H9 (cell line): ENCODE measurements around the gene SFRP2. TPM values are rescaled to one million over a fixed set of nuclear protein-coding genes. Genes with fewer than 3 reads are reported as not detected.

Experiments used
- DNase-seq: peaks from one replicate; pipeline ENCODE4 v3.0.0-alpha.2; 2017
- H2AFZ ChIP-seq: one replicate; pipeline ENCODE4 v1.6.1; 2013; ENCODE audit warnings: mild to moderate bottlenecking, low read length, control low read depth, moderate library complexity
- H2AK5ac ChIP-seq: 2 replicates; pipeline ENCODE4 v1.6.1; 2013; ENCODE audit warnings: low read length, control low read depth, mixed read lengths; ENCODE audit not compliant: insufficient read length
- H2BK120ac ChIP-seq: one replicate; pipeline ENCODE4 v1.6.1; 2013; ENCODE audit warnings: low read depth, mild to moderate bottlenecking, low read length, control low read depth, inconsistent platforms; ENCODE audit not compliant: poor library complexity, severe bottlenecking
- H2BK12ac ChIP-seq: 2 replicates; pipeline ENCODE4 v1.6.1; 2013; ENCODE audit warnings: low read length, control low read depth, mixed read lengths, low read depth; ENCODE audit not compliant: insufficient read length
- H2BK15ac ChIP-seq: 2 replicates; pipeline ENCODE4 v1.6.1; 2013; ENCODE audit warnings: low read depth, low read length, control low read depth
- H2BK20ac ChIP-seq: one replicate; pipeline ENCODE4 v1.6.1; 2013; ENCODE audit warnings: low read depth, mild to moderate bottlenecking, low read length, control low read depth, inconsistent platforms; ENCODE audit not compliant: poor library complexity, severe bottlenecking
- H2BK5ac ChIP-seq: 2 replicates; pipeline ENCODE4 v1.6.1; 2013; ENCODE audit warnings: low read length, control low read depth, mixed read lengths; ENCODE audit not compliant: insufficient read length
- H3K14ac ChIP-seq: 2 replicates; pipeline ENCODE4 v1.6.1; 2013; ENCODE audit warnings: low read length, control low read depth; ENCODE audit not compliant: insufficient read depth
- H3K18ac ChIP-seq: 2 replicates; pipeline ENCODE4 v1.6.1; 2013; ENCODE audit warnings: low read depth, mild to moderate bottlenecking, mixed read lengths, low read length, control low read depth; ENCODE audit not compliant: insufficient read length
- H3K23ac ChIP-seq: 2 replicates; pipeline ENCODE4 v1.6.1; 2013; ENCODE audit warnings: low read length, control low read depth, mixed read lengths, low read depth; ENCODE audit not compliant: insufficient read length
- H3K23me2 ChIP-seq: 2 replicates; pipeline ENCODE4 v1.6.1; 2013; ENCODE audit warnings: low read depth, mild to moderate bottlenecking, mixed read lengths, low read length, control low read depth; ENCODE audit not compliant: insufficient read length, poor library complexity, severe bottlenecking
- H3K27ac ChIP-seq: 2 replicates; pipeline ENCODE4 v1.5.1; 2013; ENCODE audit warnings: low read length, control low read depth, mixed read lengths, low read depth; ENCODE audit not compliant: insufficient read length
- H3K27me3 ChIP-seq: 2 replicates; pipeline ENCODE4 v1.6.1; 2013; ENCODE audit warnings: low read length, control low read depth, inconsistent platforms; ENCODE audit not compliant: insufficient read depth
- H3K4ac ChIP-seq: 2 replicates; pipeline ENCODE4 v1.6.1; 2013; ENCODE audit warnings: low read depth, mild to moderate bottlenecking, control low read depth, inconsistent platforms, low read length, moderate library complexity
- H3K4me1 ChIP-seq: 2 replicates; pipeline ENCODE4 v1.6.1; 2013; ENCODE audit warnings: low read length, control low read depth, inconsistent platforms; ENCODE audit not compliant: insufficient read depth
- H3K4me2 ChIP-seq: 2 replicates; pipeline ENCODE4 v1.6.1; 2013; ENCODE audit warnings: low read length, control low read depth, mixed read lengths; ENCODE audit not compliant: insufficient read length, insufficient read depth
- H3K56ac ChIP-seq: 2 replicates; pipeline ENCODE4 v1.6.1; 2013; ENCODE audit warnings: low read depth, mild to moderate bottlenecking, mixed read lengths, low read length, control low read depth; ENCODE audit not compliant: insufficient read length
- H3K79me1 ChIP-seq: 2 replicates; pipeline ENCODE4 v1.6.1; 2013; ENCODE audit warnings: low read depth, mild to moderate bottlenecking, moderate library complexity, low read length, control low read depth, inconsistent platforms; ENCODE audit not compliant: insufficient read depth, poor library complexity, severe bottlenecking
- H3K79me2 ChIP-seq: 2 replicates; pipeline ENCODE4 v1.6.1; 2013; ENCODE audit warnings: low read length, control low read depth, inconsistent platforms; ENCODE audit not compliant: insufficient read depth
- H3K9ac ChIP-seq: 2 replicates; pipeline ENCODE4 v1.6.1; 2013; ENCODE audit warnings: low read length, control low read depth, mixed read lengths; ENCODE audit not compliant: insufficient read length; ENCODE audit errors: extremely low read depth
- H3K9me3 ChIP-seq: one replicate; pipeline ENCODE4 v1.6.1; 2013; ENCODE audit warnings: low read depth, low read length, inconsistent platforms; ENCODE audit not compliant: control insufficient read depth
- H3T11ph ChIP-seq: one replicate; pipeline ENCODE4 v1.6.1; 2013; ENCODE audit warnings: mild to moderate bottlenecking, low read length, control low read depth, inconsistent platforms
- H4K20me1 ChIP-seq: one replicate; pipeline ENCODE4 v1.6.1; 2013; ENCODE audit not compliant: control insufficient read depth, insufficient read length, insufficient read depth
- H4K5ac ChIP-seq: 2 replicates; pipeline ENCODE4 v1.6.1; 2013; ENCODE audit warnings: low read depth, mild to moderate bottlenecking, mixed read lengths, low read length, control low read depth; ENCODE audit not compliant: insufficient read length
- H4K8ac ChIP-seq: replicated peaks from 2 replicates; pipeline ENCODE4 v1.6.1; 2013; ENCODE audit warnings: low read length, control low read depth, mixed read lengths, low read depth; ENCODE audit not compliant: insufficient read length
- H4K91ac ChIP-seq: 2 replicates; pipeline ENCODE4 v1.6.1; 2013; ENCODE audit warnings: low read depth, mild to moderate bottlenecking, moderate library complexity, mixed read lengths, low read length, control low read depth; ENCODE audit not compliant: insufficient read length
- H3K27ac Mint-ChIP-seq, 3 experiments: 2 replicates in 2 of 3; 3 replicates in 1 of 3; pipeline ENCODE4 v1.8.0; 2020 to 2021; ENCODE audit warnings: mixed read lengths in 3 of 3, mild to moderate bottlenecking in 1 of 3, moderate library complexity in 1 of 3
- H3K27me3 Mint-ChIP-seq: 2 replicates; pipeline ENCODE4 v1.8.0; 2021; ENCODE audit warnings: low read depth, mild to moderate bottlenecking, moderate library complexity, mixed read lengths
- H3K36me3 Mint-ChIP-seq, 3 experiments: 2 replicates in 2 of 3; 3 replicates in 1 of 3; pipeline ENCODE4 v1.8.0; 2020 to 2021; ENCODE audit warnings: low read depth in 3 of 3, mixed read lengths in 3 of 3; ENCODE audit not compliant: insufficient read depth in 1 of 3
- H3K4me1 Mint-ChIP-seq, 2 experiments: 2 replicates each; pipeline ENCODE4 v1.8.0; 2020; ENCODE audit warnings: mixed read lengths in 2 of 2
- H3K4me3 Mint-ChIP-seq, 2 experiments: 2 replicates in 1 of 2; 3 replicates in 1 of 2; pipeline ENCODE4 v1.8.0; 2020 to 2021; ENCODE audit warnings: mild to moderate bottlenecking in 2 of 2, mixed read lengths in 2 of 2, moderate library complexity in 1 of 2
- H3K9me3 Mint-ChIP-seq, 2 experiments: 2 replicates in 1 of 2; 3 replicates in 1 of 2; pipeline ENCODE4 v1.8.0; 2020; ENCODE audit warnings: mild to moderate bottlenecking in 2 of 2, mixed read lengths in 2 of 2, moderate library complexity in 1 of 2
- WGBS: extraction: QIAGEN DNeasy Blood & Tissue Kit; methylation state at CpG from one replicate; pipeline ENCODE4 v1.1.7; 2013; ENCODE audit warnings: missing lambda C conversion rate, low lambda C conversion rate, mixed read lengths; ENCODE audit not compliant: insufficient read length; ENCODE audit errors: extremely low coverage; 5-methylcytosine and 5-hydroxymethylcytosine counted together
- total RNA-seq: library from RNA; stranded (reverse); gene quantifications from 2 replicates; pipeline ENCODE4 v1.2.1, GENCODE V29; 2021
- TF ChIP-seq, protein P1 (sequence below): fragments of 200-600 bp; sonication (generic); conservative IDR thresholded peaks from 3 replicates; pipeline ENCODE4 v1.8.0; 2021; ENCODE audit warnings: antibody characterized with exemption, mild to moderate bottlenecking

Gene SFRP2
- total RNA-seq, 1 experiment from 2014 or later, result 156 TPM

DNA sequence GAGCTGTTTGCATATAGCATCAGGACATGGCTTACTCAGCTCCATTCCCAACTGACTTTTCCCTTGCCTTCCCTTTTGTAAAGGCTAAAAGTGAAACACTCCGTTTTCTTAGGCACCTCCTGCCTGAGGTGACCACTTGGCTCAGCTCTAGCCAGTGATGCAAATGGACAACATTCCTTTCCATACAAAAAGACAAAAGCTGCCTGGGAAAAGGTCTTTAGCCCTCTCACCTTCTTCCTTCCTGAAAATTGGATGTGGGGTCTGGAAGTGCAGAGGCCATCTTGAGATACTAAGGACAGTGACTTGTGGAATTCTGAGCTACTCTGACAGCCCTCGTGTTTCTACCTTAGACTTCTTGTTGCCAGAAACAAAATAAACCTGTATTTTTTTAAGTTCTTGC, 27.7 kb upstream of the SFRP2 start:
- Histone ChIP-seq H3K27me3 (no peaks in the 10 kb centered on the region), H2AFZ (no peak overlapping the region), H3K79me2 (no peaks in the 10 kb centered on the region), H4K91ac (no peak overlapping the region), H2BK15ac (no peak overlapping the region), H3K4ac (no peak overlapping the region), H4K8ac (no peak overlapping the region), H3T11ph (no peak overlapping the region), H4K20me1 (no peaks in the 10 kb centered on the region), H2BK20ac (no peak overlapping the region), H3K4me1 (peaks cover 3% of the 10 kb centered on the region; the same call in 1 of the 2 replicates), H3K18ac (no peak overlapping the region), H3K56ac (no peak overlapping the region), H3K4me2 (no peak overlapping the region), H3K14ac (no peak overlapping the region), H3K79me1 (no peaks in the 10 kb centered on the region), H2BK12ac (no peak overlapping the region), H3K23me2 (no peaks in the 10 kb centered on the region), H4K5ac (no peak overlapping the region), H2AK5ac (no peak overlapping the region), H3K9ac (no peak overlapping the region), H2BK120ac (no peak overlapping the region), H3K27ac (no peak overlapping the region), H3K23ac (no peak overlapping the region), H2BK5ac (no peak overlapping the region), H3K9me3 (no peaks in the 10 kb centered on the region)
- TF ChIP-seq, protein P1, sequence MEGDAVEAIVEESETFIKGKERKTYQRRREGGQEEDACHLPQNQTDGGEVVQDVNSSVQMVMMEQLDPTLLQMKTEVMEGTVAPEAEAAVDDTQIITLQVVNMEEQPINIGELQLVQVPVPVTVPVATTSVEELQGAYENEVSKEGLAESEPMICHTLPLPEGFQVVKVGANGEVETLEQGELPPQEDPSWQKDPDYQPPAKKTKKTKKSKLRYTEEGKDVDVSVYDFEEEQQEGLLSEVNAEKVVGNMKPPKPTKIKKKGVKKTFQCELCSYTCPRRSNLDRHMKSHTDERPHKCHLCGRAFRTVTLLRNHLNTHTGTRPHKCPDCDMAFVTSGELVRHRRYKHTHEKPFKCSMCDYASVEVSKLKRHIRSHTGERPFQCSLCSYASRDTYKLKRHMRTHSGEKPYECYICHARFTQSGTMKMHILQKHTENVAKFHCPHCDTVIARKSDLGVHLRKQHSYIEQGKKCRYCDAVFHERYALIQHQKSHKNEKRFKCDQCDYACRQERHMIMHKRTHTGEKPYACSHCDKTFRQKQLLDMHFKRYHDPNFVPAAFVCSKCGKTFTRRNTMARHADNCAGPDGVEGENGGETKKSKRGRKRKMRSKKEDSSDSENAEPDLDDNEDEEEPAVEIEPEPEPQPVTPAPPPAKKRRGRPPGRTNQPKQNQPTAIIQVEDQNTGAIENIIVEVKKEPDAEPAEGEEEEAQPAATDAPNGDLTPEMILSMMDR, result no peak
- H3K27me3 Mint-ChIP-seq, result no peaks in the 10 kb centered on the region
- peak overlapping the region in 1 of 3 experiments; percentile 33; a peak in 1 of 7 replicates for H3K27ac Mint-ChIP-seq
- H3K36me3 Mint-ChIP-seq, result peaks cover 6 to 34% (median 9%) of the 10 kb centered on the region in 3 experiments; a peak in 6 of 7 replicates
- no peak overlapping the region for H3K4me3 Mint-ChIP-seq
- H3K9me3 Mint-ChIP-seq, result peaks cover 16 to 26% of the 10 kb centered on the region in 2 experiments
- WGBS, result no CpG with 5 or more reads among the region's 2 CpGs
- H3K4me1 Mint-ChIP-seq, result peaks cover 24% of the 10 kb centered on the region in 2 experiments
- peak; percentile 44 for DNase-seq
